Ishikawa (cell line): ENCODE results near the gene ETV5.

Source experiments
- CEBPB ChIP-seq: IDR thresholded peaks from 2 replicates; pipeline ENCODE4 v1.6.1; 2012
- CREB1 ChIP-seq: IDR thresholded peaks from 2 replicates; pipeline ENCODE4 v1.6.1; 2012; ENCODE audit warnings: low read depth
- EGR1 ChIP-seq: IDR thresholded peaks from 2 replicates; pipeline ENCODE4 v1.6.1; 2012
- EP300 ChIP-seq: IDR thresholded peaks from 2 replicates; pipeline ENCODE4 v1.6.1; 2012; ENCODE audit warnings: borderline replicate concordance
- FOXM1 ChIP-seq: IDR thresholded peaks from 2 replicates; pipeline ENCODE4 v1.6.1; 2012; ENCODE audit warnings: low read depth, borderline replicate concordance
- MAX ChIP-seq: IDR thresholded peaks from 2 replicates; pipeline ENCODE4 v1.6.1; 2012
- NFIC ChIP-seq: IDR thresholded peaks from 2 replicates; pipeline ENCODE4 v1.6.1; 2012
- TCF12 ChIP-seq: IDR thresholded peaks from 2 replicates; pipeline ENCODE4 v1.6.1; 2012; ENCODE audit warnings: low read depth
- TEAD4 ChIP-seq: IDR thresholded peaks from 2 replicates; pipeline ENCODE4 v1.6.1; 2012
- YY1 ChIP-seq: IDR thresholded peaks from 2 replicates; pipeline ENCODE4 v1.6.1; 2012; ENCODE audit warnings: low read depth

GRCh38 chr3:186121968-186122367 lies 13.1 kb upstream of the ETV5 start:
- TF ChIP-seq FOXM1 (no peak), EP300 (no peak), CEBPB (no peak), MAX (no peak), YY1 (no peak), TCF12 (no peak), NFIC (no peak), CREB1 (no peak), TEAD4 (0 out of 2 replicates have a peak, but pooled peaks have one; percentile 13), EGR1 (no peak)
